ENCODE measurements around the gene CRISP3. TPM values are rescaled to one million over a fixed set of nuclear protein-coding genes. Genes with fewer than 3 reads are reported as not detected.

The CRISP3 gene
- polyA plus RNA-seq (2012; ENCODE audit: low read depth, missing spikeins) = not detected

DNA sequence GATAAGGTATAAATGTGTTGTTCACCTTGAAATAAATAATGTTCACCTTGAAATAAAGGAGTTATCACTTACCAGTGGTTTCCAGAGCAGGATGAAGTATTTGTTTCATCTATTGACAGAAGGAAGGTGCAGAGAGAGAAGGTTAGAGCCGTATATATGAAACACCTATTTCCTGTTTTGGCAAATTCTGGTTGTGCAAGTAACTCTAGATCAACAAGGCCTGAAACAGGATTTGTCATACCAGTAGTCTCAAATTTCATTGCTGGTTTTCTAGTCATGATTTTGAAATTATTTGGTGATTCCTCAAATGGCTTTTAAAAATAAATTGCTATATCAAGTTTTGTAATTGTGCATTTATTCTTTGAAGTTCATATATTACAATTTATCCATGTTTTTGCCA is at the start of gene CRISP3:
Gene CRISP3, minus strand, starts transcription at position 130 of the 400 bp plus-strand sequence. Its CDS starts 21 bp downstream, at position 109.
- TF ChIP-seq POLR2A (IDR thresholded peaks at IDR 0.05; ENCODE audit: low read depth, low read length) = no peak
- TF ChIP-seq SPI1 (IDR thresholded peaks at IDR 0.05; ENCODE audit: low read depth, low read length) = no peak
- TF ChIP-seq PAX5 (IDR thresholded peaks at IDR 0.05; ENCODE audit: insufficient read depth, low read length, severe bottlenecking) = no peak
- no peak for TF ChIP-seq POLR2AphosphoS5 (IDR thresholded peaks at IDR 0.05; ENCODE audit: low read depth, low read length)
- TF ChIP-seq POU2F2 (IDR thresholded peaks at IDR 0.05; ENCODE audit: low read depth, low read length) = no peak
- TF ChIP-seq TAF1 (IDR thresholded peaks at IDR 0.05; ENCODE audit: low read depth, low read length) = no peak
- DNase-seq (ENCODE audit: insufficient read length, low spot score) (no peak), FAIRE-seq (no peak)

- no peak for TF ChIP-seq POLR2AphosphoS5 (IDR thresholded peaks at IDR 0.05; ENCODE audit: low read depth, low read length)
- TF ChIP-seq SPI1 (IDR thresholded peaks at IDR 0.05; ENCODE audit: low read depth, low read length) = no peak
- TF ChIP-seq PAX5 (IDR thresholded peaks at IDR 0.05; ENCODE audit: insufficient read depth, low read length, severe bottlenecking) = no peak
- no peak for TF ChIP-seq POLR2A (IDR thresholded peaks at IDR 0.05; ENCODE audit: low read depth, low read length)
- TF ChIP-seq POU2F2 (IDR thresholded peaks at IDR 0.05; ENCODE audit: low read depth, low read length) = no peak
- no peak for TF ChIP-seq TAF1 (IDR thresholded peaks at IDR 0.05; ENCODE audit: low read depth, low read length)
- FAIRE-seq = no peak
- DNase-seq (ENCODE audit: insufficient read length, low spot score) = no peak
Observed at GRCh38 chr6:49790341-49790740, 46.2 kb upstream of the CRISP3 start.

- no peak for DNase-seq (ENCODE audit: insufficient read length, low spot score)
- no peak for FAIRE-seq
- TF ChIP-seq POLR2AphosphoS5 (IDR thresholded peaks at IDR 0.05; ENCODE audit: low read depth, low read length) (no peak), SPI1 (IDR thresholded peaks at IDR 0.05; ENCODE audit: low read depth, low read length) (no peak), TAF1 (IDR thresholded peaks at IDR 0.05; ENCODE audit: low read depth, low read length) (no peak), POU2F2 (IDR thresholded peaks at IDR 0.05; ENCODE audit: low read depth, low read length) (no peak), PAX5 (IDR thresholded peaks at IDR 0.05; ENCODE audit: insufficient read depth, low read length, severe bottlenecking) (no peak), POLR2A (IDR thresholded peaks at IDR 0.05; ENCODE audit: low read depth, low read length) (no peak)
Observed at GRCh38 chr6:49787176-49787575, 43.0 kb upstream of the CRISP3 start, which contains the start of gene PGK2. Gene PGK2 (minus strand): TSS chr6:49787285. CDS start chr6:49787187, 98 bp downstream.

DNA sequence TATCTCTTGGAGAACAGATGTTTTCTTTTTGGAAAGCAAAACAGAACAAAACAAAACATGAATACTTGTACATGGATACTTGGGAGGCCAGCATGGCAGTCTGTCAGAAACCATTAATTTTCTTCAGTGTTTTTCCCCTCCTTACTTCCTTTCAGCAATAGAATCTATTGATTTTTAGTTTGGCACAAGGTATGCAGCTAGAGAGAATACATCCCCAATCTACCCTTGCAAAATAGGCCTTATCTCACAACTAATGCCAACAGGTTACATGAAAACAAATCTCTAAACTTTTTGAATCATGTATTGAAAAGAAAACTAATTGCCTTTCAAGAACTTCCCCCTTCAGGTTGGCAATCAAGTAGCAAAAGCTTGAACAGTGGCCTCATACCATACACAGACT is 40.1 kb upstream of the CRISP3 start:
- DNase-seq (ENCODE audit: insufficient read length, low spot score) (no peak), FAIRE-seq (no peak)
- no peak for TF ChIP-seq POLR2AphosphoS5 (IDR thresholded peaks at IDR 0.05; ENCODE audit: low read depth, low read length)
- TF ChIP-seq POLR2A (IDR thresholded peaks at IDR 0.05; ENCODE audit: low read depth, low read length) = no peak
- TF ChIP-seq SPI1 (IDR thresholded peaks at IDR 0.05; ENCODE audit: low read depth, low read length) = no peak

DNA sequence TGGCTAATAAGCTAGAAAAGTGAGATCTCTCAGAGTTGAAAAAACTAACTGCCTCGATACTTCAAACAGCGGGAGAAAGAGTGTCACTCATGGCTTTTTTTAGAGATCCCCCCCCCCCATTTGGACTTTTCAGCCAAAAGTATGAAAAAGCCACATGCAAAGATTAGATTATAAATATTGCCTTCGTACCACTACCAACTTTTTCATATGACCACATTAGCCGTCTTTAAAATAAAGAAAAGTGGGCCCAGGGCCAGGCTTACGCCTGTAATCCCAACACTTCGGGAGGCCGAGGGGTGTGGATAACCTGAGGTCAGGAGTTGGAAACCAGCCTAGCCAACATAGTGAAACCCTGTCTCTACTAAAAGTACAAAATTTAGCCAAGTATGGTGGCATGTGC is 38.5 kb upstream of the CRISP3 start:
- no peak for TF ChIP-seq SPI1 (IDR thresholded peaks at IDR 0.05; ENCODE audit: low read depth, low read length)
- no peak for TF ChIP-seq TAF1 (IDR thresholded peaks at IDR 0.05; ENCODE audit: low read depth, low read length)
- no peak for TF ChIP-seq POU2F2 (IDR thresholded peaks at IDR 0.05; ENCODE audit: low read depth, low read length)
- no peak for TF ChIP-seq PAX5 (IDR thresholded peaks at IDR 0.05; ENCODE audit: insufficient read depth, low read length, severe bottlenecking)
- no peak for TF ChIP-seq POLR2A (IDR thresholded peaks at IDR 0.05; ENCODE audit: low read depth, low read length)
- FAIRE-seq (no peak), DNase-seq (ENCODE audit: insufficient read length, low spot score) (no peak)

DNA sequence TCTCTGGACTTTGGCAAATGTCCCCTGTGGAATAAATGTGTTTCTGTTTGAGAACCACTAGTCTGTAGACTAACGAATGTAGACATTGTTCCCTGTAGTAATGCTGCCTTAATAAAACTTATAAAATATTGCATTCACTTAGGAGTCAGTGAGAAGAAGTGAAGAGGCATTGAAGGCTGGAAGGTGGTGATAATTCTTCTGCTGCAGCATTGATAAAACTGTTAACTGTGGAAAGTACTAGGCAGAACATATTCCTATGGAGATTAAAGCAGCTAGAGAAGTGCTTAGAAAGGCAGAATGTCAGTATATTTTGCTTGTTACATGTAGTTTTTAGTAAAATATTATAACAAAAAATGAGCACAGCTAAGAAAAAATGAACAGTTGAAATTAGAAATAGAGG is 38.1 kb upstream of the CRISP3 start:
- no peak for FAIRE-seq
- TF ChIP-seq PAX5 (IDR thresholded peaks at IDR 0.05; ENCODE audit: insufficient read depth, low read length, severe bottlenecking) = no peak
- TF ChIP-seq POLR2AphosphoS5 (IDR thresholded peaks at IDR 0.05; ENCODE audit: low read depth, low read length) = no peak
- no peak for TF ChIP-seq POU2F2 (IDR thresholded peaks at IDR 0.05; ENCODE audit: low read depth, low read length)
- no peak for TF ChIP-seq TAF1 (IDR thresholded peaks at IDR 0.05; ENCODE audit: low read depth, low read length)
- no peak for TF ChIP-seq SPI1 (IDR thresholded peaks at IDR 0.05; ENCODE audit: low read depth, low read length)
- no peak for TF ChIP-seq POLR2A (IDR thresholded peaks at IDR 0.05; ENCODE audit: low read depth, low read length)
- DNase-seq (ENCODE audit: insufficient read length, low spot score) = no peak

DNA sequence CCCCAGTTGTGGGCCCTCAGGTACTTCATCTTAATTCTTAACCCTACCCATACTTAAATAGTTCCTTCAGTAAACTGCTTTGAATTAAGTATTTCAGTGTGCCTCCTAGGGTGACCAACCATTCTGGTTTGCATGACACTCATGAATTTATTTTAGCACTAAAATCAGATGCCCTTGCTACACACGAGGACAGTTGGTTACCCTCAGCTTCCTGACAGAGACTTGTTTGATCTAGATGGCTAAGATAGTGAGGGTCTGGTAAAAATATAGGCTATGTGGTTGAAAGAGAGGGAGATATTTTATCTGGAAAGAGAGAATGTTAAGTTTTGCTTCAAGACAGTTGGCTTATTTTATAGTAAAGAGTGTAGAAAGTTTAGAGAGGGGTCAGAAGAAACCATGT is 32.3 kb upstream of the CRISP3 start:
- FAIRE-seq (no peak), DNase-seq (ENCODE audit: insufficient read length, low spot score) (no peak)
- TF ChIP-seq POLR2AphosphoS5 (IDR thresholded peaks at IDR 0.05; ENCODE audit: low read depth, low read length) (no peak), SPI1 (IDR thresholded peaks at IDR 0.05; ENCODE audit: low read depth, low read length) (no peak), POLR2A (IDR thresholded peaks at IDR 0.05; ENCODE audit: low read depth, low read length) (no peak), TAF1 (IDR thresholded peaks at IDR 0.05; ENCODE audit: low read depth, low read length) (no peak), POU2F2 (IDR thresholded peaks at IDR 0.05; ENCODE audit: low read depth, low read length) (no peak), PAX5 (IDR thresholded peaks at IDR 0.05; ENCODE audit: insufficient read depth, low read length, severe bottlenecking) (no peak)

DNA sequence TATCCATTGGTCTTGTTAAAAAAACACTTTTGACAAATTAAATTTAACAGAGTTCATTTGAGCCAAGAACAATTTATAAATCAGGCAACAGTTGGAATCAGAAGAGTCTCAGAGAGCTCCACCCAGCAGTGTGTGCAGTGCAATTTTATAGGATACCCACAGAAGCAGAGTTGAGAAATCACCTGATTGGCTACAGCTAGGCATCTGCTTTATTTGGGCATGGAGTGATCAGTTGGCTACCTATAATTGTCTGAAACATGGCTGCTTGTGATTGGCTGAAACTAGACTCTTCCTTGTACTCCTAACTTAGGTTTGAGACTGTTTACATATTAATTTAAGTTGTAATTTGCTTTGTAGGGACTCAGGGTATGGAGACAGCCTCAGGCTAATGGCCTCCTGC is 30.9 kb upstream of the CRISP3 start:
- DNase-seq (ENCODE audit: insufficient read length, low spot score) = no peak
- TF ChIP-seq POU2F2 (IDR thresholded peaks at IDR 0.05; ENCODE audit: low read depth, low read length) (no peak), POLR2A (IDR thresholded peaks at IDR 0.05; ENCODE audit: low read depth, low read length) (no peak), TAF1 (IDR thresholded peaks at IDR 0.05; ENCODE audit: low read depth, low read length) (no peak), POLR2AphosphoS5 (IDR thresholded peaks at IDR 0.05; ENCODE audit: low read depth, low read length) (no peak), PAX5 (IDR thresholded peaks at IDR 0.05; ENCODE audit: insufficient read depth, low read length, severe bottlenecking) (no peak), SPI1 (IDR thresholded peaks at IDR 0.05; ENCODE audit: low read depth, low read length) (no peak)
- FAIRE-seq = no peak

GRCh38 chr6:49772285-49772684 is 28.1 kb upstream of the CRISP3 start:
- TF ChIP-seq POU2F2 (IDR thresholded peaks at IDR 0.05; ENCODE audit: low read depth, low read length) (no peak), POLR2AphosphoS5 (IDR thresholded peaks at IDR 0.05; ENCODE audit: low read depth, low read length) (no peak), TAF1 (IDR thresholded peaks at IDR 0.05; ENCODE audit: low read depth, low read length) (no peak), PAX5 (IDR thresholded peaks at IDR 0.05; ENCODE audit: insufficient read depth, low read length, severe bottlenecking) (no peak), SPI1 (IDR thresholded peaks at IDR 0.05; ENCODE audit: low read depth, low read length) (no peak), POLR2A (IDR thresholded peaks at IDR 0.05; ENCODE audit: low read depth, low read length) (no peak)
- FAIRE-seq (no peak), DNase-seq (ENCODE audit: insufficient read length, low spot score) (no peak)

DNA sequence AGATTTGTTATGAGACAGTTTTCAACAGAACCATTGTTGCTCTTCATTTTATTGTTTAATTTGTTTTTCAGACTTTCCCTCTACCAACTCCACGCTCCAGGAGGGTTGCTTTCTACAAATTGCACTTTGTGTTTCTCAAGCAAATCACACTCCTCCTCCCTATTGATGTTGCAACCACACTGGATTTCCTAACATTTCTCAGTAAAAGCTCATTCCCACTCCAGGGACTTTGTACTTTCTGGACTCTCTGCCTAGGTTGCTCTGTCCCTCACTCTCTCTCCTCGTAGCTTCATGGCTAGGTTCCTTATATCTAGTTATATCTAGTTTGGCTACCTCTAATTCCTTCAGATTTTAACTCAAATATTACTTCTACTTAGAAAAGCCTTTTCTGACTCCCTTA is 22.6 kb upstream of the CRISP3 start:
- no peak for DNase-seq (ENCODE audit: insufficient read length, low spot score)
- FAIRE-seq = no peak
- TF ChIP-seq POLR2AphosphoS5 (IDR thresholded peaks at IDR 0.05; ENCODE audit: low read depth, low read length) = no peak
- no peak for TF ChIP-seq SPI1 (IDR thresholded peaks at IDR 0.05; ENCODE audit: low read depth, low read length)
- TF ChIP-seq TAF1 (IDR thresholded peaks at IDR 0.05; ENCODE audit: low read depth, low read length) = no peak
- no peak for TF ChIP-seq POLR2A (IDR thresholded peaks at IDR 0.05; ENCODE audit: low read depth, low read length)
- TF ChIP-seq PAX5 (IDR thresholded peaks at IDR 0.05; ENCODE audit: insufficient read depth, low read length, severe bottlenecking) = no peak
- TF ChIP-seq POU2F2 (IDR thresholded peaks at IDR 0.05; ENCODE audit: low read depth, low read length) = no peak

All from GM12891 (cell line).